HFFc6 (cell line): Measurements from ENCODE around the gene TCF25. TPM values are rescaled to one million over a fixed set of nuclear protein-coding genes. Genes with fewer than 3 reads are reported as not detected.

Experiments used
- DNase-seq: peaks from one replicate; pipeline ENCODE4 v3.0.0-alpha.2; 2018
- H3K27ac Mint-ChIP-seq: 2 replicates; pipeline ENCODE4 v1.8.0; 2020; ENCODE audit warnings: mild to moderate bottlenecking, mixed read lengths
- H3K27me3 Mint-ChIP-seq: 2 replicates; pipeline ENCODE4 v1.8.0; 2021; ENCODE audit warnings: mild to moderate bottlenecking, moderate library complexity, mixed read lengths; ENCODE audit not compliant: insufficient read depth
- H3K36me3 Mint-ChIP-seq: 2 replicates; pipeline ENCODE4 v1.8.0; 2021; ENCODE audit warnings: low read depth, mixed read lengths
- H3K4me1 Mint-ChIP-seq: 2 replicates; pipeline ENCODE4 v1.8.0; 2020; ENCODE audit warnings: low read depth, mixed read lengths
- H3K4me3 Mint-ChIP-seq: 2 replicates; pipeline ENCODE4 v1.8.0; 2020; ENCODE audit warnings: mild to moderate bottlenecking, moderate library complexity, mixed read lengths
- H3K9me3 Mint-ChIP-seq: 2 replicates; pipeline ENCODE4 v1.8.0; 2020; ENCODE audit warnings: mild to moderate bottlenecking, mixed read lengths
- total RNA-seq, 6 experiments: library from RNA; stranded (reverse); fragmentation: NEBNext Ultra II Directional; extraction: Animal tissue kit (Norgen Biotek cat#: 25700); gene quantifications; 2 replicates in 1 of 6; 3 replicates in 5 of 6; pipeline ENCODE4 v1.2.3, GENCODE V29; 2021
- TF ChIP-seq, protein P1 (sequence below): fragments of 200-600 bp; sonication (generic); IDR thresholded peaks from 2 replicates; pipeline ENCODE4 v1.5.0; 2021; ENCODE audit warnings: antibody characterized with exemption, mild to moderate bottlenecking

TCF25 gene
- total RNA-seq, 6 experiments from 2014 or later = 157 to 202 (median 170) TPM

DNA sequence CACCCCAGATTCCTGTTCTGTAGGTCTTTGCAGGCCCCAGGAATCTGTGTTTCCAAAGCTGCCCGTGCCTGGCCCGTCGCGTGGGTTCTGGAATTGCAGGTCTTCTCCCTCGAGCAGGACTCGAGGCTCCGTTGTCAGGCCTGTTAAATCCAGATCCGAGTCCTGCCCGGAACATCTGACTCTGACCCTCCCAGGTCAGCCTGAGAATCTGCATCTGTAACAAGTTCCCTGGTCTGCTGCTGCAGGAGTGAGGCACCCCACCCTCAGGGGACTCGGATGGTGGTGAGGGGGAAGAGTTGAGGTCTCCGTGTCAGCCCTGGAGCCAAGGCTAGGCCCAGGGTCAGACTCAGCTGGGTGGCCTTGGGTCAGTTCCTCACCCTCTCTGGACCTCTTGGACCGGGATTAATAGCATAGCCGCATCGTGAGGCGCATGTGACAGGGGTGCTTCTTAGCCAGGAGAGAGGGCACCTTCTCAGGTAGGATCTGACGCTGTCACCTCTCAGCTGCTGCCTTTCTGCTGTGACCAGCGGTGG, 36.3 kb upstream of the TCF25 start:
- TF ChIP-seq, protein P1, sequence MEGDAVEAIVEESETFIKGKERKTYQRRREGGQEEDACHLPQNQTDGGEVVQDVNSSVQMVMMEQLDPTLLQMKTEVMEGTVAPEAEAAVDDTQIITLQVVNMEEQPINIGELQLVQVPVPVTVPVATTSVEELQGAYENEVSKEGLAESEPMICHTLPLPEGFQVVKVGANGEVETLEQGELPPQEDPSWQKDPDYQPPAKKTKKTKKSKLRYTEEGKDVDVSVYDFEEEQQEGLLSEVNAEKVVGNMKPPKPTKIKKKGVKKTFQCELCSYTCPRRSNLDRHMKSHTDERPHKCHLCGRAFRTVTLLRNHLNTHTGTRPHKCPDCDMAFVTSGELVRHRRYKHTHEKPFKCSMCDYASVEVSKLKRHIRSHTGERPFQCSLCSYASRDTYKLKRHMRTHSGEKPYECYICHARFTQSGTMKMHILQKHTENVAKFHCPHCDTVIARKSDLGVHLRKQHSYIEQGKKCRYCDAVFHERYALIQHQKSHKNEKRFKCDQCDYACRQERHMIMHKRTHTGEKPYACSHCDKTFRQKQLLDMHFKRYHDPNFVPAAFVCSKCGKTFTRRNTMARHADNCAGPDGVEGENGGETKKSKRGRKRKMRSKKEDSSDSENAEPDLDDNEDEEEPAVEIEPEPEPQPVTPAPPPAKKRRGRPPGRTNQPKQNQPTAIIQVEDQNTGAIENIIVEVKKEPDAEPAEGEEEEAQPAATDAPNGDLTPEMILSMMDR = no peak
- no peak overlapping the region for H3K27ac Mint-ChIP-seq
- DNase-seq = no peak
- no peaks in the 10 kb centered on the region for H3K4me1 Mint-ChIP-seq
- H3K27me3 Mint-ChIP-seq = peaks cover 2% of the 10 kb centered on the region; the same call in 1 of the 2 replicates
- peaks cover 10% of the 10 kb centered on the region for H3K36me3 Mint-ChIP-seq
- H3K9me3 Mint-ChIP-seq = peaks cover 15% of the 10 kb centered on the region
- no peak overlapping the region for H3K4me3 Mint-ChIP-seq

DNA sequence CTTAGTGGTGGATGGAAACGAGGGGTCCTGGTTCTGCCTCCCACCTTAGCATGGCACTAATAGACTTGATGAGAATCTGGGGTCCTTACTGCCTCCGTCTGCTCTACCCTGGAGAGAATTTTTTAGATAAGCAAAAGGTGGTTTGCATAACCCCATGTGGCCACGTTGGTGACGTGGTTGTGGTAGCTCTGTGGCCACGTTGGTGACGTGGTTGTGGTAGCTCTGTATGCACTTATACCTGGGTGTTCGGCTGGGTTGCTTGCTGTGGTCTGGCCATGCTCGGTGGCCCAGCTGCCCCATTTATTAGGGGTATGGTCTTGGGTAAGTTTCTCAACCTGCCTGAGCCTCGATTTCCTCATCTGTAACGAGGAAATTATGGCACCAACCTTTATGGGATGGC, 32.1 kb upstream of the TCF25 start:
- Mint-ChIP-seq H3K27me3 (peaks cover 2% of the 10 kb centered on the region), H3K27ac (no peak overlapping the region), H3K4me3 (no peak overlapping the region), H3K36me3 (no peaks in the 10 kb centered on the region), H3K9me3 (no peaks in the 10 kb centered on the region), H3K4me1 (peaks cover 11% of the 10 kb centered on the region)
- TF ChIP-seq, protein P1 = no peak
- DNase-seq = no peak

- no peaks in the 10 kb centered on the region for H3K9me3 Mint-ChIP-seq
- peak; percentile 62 for DNase-seq
- peaks cover 2% of the 10 kb centered on the region for H3K27me3 Mint-ChIP-seq
- H3K4me3 Mint-ChIP-seq = no peak overlapping the region
- no peak overlapping the region for H3K27ac Mint-ChIP-seq
- TF ChIP-seq, protein P1 = no peak
- H3K36me3 Mint-ChIP-seq = no peaks in the 10 kb centered on the region
- peaks cover 11% of the 10 kb centered on the region for H3K4me1 Mint-ChIP-seq
Observed at GRCh38 chr16:89842471-89843408, 30.7 kb upstream of the TCF25 start.

DNA sequence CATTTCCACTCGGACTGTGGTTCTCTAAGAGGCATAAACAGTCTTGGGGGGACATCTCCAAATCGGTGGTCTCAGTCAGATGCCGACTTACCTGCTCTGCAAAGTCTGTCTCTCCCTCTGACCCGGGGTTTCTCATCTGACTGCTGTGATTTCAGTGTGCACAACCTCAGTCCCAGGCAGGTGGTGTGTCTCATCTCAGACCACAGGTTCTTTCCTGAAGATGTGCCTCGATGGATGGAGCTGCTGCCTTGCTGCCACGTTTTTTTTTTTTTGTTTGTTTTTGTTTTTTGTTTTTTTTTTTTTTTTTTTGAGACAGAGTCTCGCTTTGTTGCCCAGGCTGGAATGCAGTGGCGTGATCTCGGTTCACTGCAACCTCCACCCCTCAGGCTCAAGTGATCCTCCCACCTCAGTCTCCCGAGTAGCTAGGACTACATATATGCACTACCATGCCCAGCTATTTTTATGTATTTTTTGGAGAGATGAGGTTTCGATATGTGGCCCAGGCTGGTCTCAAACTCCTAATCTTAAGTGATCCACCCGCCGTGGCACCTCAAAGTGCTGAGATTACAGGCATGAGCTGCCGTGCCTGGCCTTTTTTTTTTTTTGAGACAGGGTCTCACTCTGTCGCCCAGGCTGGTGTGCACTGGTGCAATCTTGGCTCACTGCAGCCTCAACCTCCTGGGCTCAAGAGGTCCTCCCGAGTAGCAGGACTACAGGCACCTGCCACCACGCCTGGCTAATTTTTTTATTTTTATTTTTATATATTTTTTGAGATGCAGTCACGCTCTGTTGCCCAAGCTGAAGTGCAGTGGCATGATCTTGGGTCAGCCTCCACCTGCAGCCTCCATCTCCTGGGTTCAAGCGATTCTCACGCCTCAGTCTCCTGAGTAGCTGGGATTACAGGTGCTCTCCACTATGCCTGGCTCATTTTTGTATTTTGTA, 29.7 kb upstream of the TCF25 start:
- no peak overlapping the region for H3K27ac Mint-ChIP-seq
- no peaks in the 10 kb centered on the region for H3K9me3 Mint-ChIP-seq
- H3K4me1 Mint-ChIP-seq = peaks cover 11% of the 10 kb centered on the region
- TF ChIP-seq, protein P1 = no peak
- DNase-seq = no peak
- H3K4me3 Mint-ChIP-seq = no peak overlapping the region
- H3K36me3 Mint-ChIP-seq = no peaks in the 10 kb centered on the region
- H3K27me3 Mint-ChIP-seq = peaks cover 2% of the 10 kb centered on the region

DNA sequence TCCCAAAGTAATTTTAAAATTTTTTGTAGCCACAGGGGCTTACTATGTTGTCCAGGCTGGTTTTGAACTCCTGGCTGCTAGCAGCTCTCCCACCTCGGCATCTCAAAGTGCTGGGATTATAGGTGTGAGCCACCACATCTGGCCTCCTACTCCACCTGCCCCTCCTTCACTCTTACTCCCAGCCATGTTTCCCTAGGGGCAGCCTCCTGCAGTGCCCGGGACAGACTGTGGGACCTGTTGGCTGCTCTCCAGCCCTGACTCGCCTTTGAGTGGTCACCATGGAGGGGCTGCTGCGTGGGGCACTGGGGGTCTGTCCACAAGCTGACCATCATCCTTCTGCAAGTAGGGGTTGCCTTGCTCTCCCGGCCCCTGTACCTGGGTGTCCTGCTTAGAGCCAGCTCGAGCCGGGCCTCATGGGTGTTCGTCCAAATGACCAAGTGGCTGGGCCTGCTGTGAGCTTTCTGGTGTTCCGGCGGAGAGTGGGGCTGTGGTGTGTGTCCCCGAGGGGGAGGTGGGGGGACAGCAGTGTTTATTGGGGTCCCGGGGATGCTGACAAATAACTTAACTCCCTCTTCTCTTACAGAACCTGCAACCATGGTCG, 28.6 kb upstream of the TCF25 start:
- Mint-ChIP-seq H3K4me1 (peaks cover 11% of the 10 kb centered on the region), H3K27ac (no peak overlapping the region), H3K4me3 (no peak overlapping the region), H3K9me3 (no peaks in the 10 kb centered on the region), H3K27me3 (no peaks in the 10 kb centered on the region; the same call in 1 of the 2 replicates), H3K36me3 (no peaks in the 10 kb centered on the region)
- TF ChIP-seq, protein P1 = no peak
- no peak for DNase-seq
